Gastroesophageal sphincter (tissue), 4 donors: ENCODE data around the gene TEKT5. TPM values are rescaled to one million over a fixed set of nuclear protein-coding genes. Genes with fewer than 3 reads are reported as not detected.

ENCODE experiments used
- ATAC-seq: fragments of 150-250 bp; one replicate; pipeline ENCODE4 v1.9.1; 2016; ENCODE audit warnings: mild to moderate bottlenecking, moderate library complexity
- H3K27ac ChIP-seq, 4 donors: fragments of 200-600 bp; sonication (generic) in 3 of 4; 1 replicate in 3 of 4; 2 replicates in 1 of 4; pipeline ENCODE4 v1.5.1; 2016 to 2019
- H3K27me3 ChIP-seq: fragments of 200-600 bp; sonication (generic); one replicate; pipeline ENCODE4 v1.5.1; 2019
- H3K36me3 ChIP-seq, 2 donors: fragments of 200-600 bp; sonication (generic); one replicate each; pipeline ENCODE4 v1.5.1; 2019; ENCODE audit warnings: control low read depth in 1 of 2
- H3K4me1 ChIP-seq, 3 donors: fragments of 200-600 bp; sonication (generic); 1 replicate in 2 of 3; 2 replicates in 1 of 3; pipeline ENCODE4 v1.5.1; 2016 to 2019; ENCODE audit warnings: control low read depth in 2 of 3
- H3K4me3 ChIP-seq, 2 donors: fragments of 200-600 bp; sonication (generic); one replicate each; pipeline ENCODE4 v1.5.1; 2019; ENCODE audit warnings: mild to moderate bottlenecking in 1 of 2, moderate library complexity in 1 of 2
- H3K9me3 ChIP-seq, 3 donors: fragments of 200-600 bp; sonication (generic); one replicate each; pipeline ENCODE4 v1.5.1; 2017 to 2019; ENCODE audit warnings: control low read depth in 2 of 3
- CTCF ChIP-seq, 4 experiments: fragments of 200-600 bp in 2 of 4; fragments of 450-650 bp in 2 of 4; sonication (generic) in 1 of 4; IDR thresholded peaks; one replicate each; pipeline ENCODE4 v1.5.1; 2017 to 2019; ENCODE audit warnings: antibody characterized with exemption in 4 of 4, mild to moderate bottlenecking in 2 of 4, moderate library complexity in 2 of 4
- EP300 ChIP-seq: sonication (generic); formaldehyde crosslinking; IDR thresholded peaks from one replicate; pipeline ENCODE4 v1.6.1; 2017; ENCODE audit warnings: antibody characterized with exemption, mild to moderate bottlenecking
- POLR2A ChIP-seq, 2 donors: fragments of 450-650 bp; IDR thresholded peaks; one replicate each; pipeline ENCODE4 v1.6.1; 2017; ENCODE audit warnings: antibody characterized with exemption in 2 of 2, mild to moderate bottlenecking in 2 of 2, moderate library complexity in 1 of 2
- POLR2AphosphoS5 ChIP-seq: sonication (generic); formaldehyde crosslinking; IDR thresholded peaks from one replicate; pipeline ENCODE4 v1.6.1; 2017; ENCODE audit warnings: antibody characterized with exemption
- WGBS, 2 donors: methylation state at CpG; one replicate each; pipeline ENCODE4 v1.1.5; 2018; ENCODE audit warnings: low coverage in 1 of 2; 5-methylcytosine and 5-hydroxymethylcytosine counted together
- total RNA-seq, 4 donors: library from RNA; depleted of rRNA; stranded (reverse); fragments of >200 nt; gene quantifications; one replicate each; pipeline ENCODE4 v1.1.0, GENCODE V29; 2016

Gene TEKT5
- total RNA-seq, 4 donors from 2014 or later: 0.19 TPM; not detected in 3

- ATAC-seq: no peak
- whole genome bisulfite sequencing, 2 donors: 73 to 78% methylated on average over 8 to 9 of the region's 19 CpGs
- no peak overlapping the region for H3K4me3 ChIP-seq
- peaks cover 10% of the 10 kb centered on the region for H3K27me3 ChIP-seq
- H3K4me1 ChIP-seq: no peaks in the 10 kb centered on the region
- H3K9me3 ChIP-seq: no peaks in the 10 kb centered on the region
- H3K27ac ChIP-seq: no peak overlapping the region
- no peaks in the 10 kb centered on the region for H3K36me3 ChIP-seq
- TF ChIP-seq POLR2AphosphoS5 (no peak), POLR2A (IDR thresholded peaks at IDR 0.05) (no peak), EP300 (no peak), CTCF (IDR thresholded peaks at IDR 0.05) (no peak)
Observed at GRCh38 chr16:10729104-10730048, 34.6 kb upstream of the TEKT5 start.

- H3K4me1 ChIP-seq: no peaks in the 10 kb centered on the region
- H3K36me3 ChIP-seq: no peaks in the 10 kb centered on the region
- TF ChIP-seq EP300: no peak
- TF ChIP-seq POLR2AphosphoS5: no peak
- no peak for TF ChIP-seq CTCF (IDR thresholded peaks at IDR 0.05)
- no peak for TF ChIP-seq POLR2A (IDR thresholded peaks at IDR 0.05)
- H3K27me3 ChIP-seq: peaks cover 10% of the 10 kb centered on the region
- WGBS, 2 donors: 64 to 100% methylated on average over 1 to 6 of the region's 16 CpGs
- no peak overlapping the region for H3K4me3 ChIP-seq
- no peak for ATAC-seq
- no peak overlapping the region for H3K27ac ChIP-seq
- no peaks in the 10 kb centered on the region for H3K9me3 ChIP-seq
Observed at GRCh38 chr16:10728003-10728887, 33.5 kb upstream of the TEKT5 start.

GRCh38 chr16:10708969-10709368 is 14.2 kb upstream of the TEKT5 start:
- Histone ChIP-seq H3K9me3 (no peaks in the 10 kb centered on the region), H3K36me3 (no peaks in the 10 kb centered on the region), H3K4me3 (no peak overlapping the region), H3K27me3 (peaks cover 34% of the 10 kb centered on the region), H3K4me1 (no peaks in the 10 kb centered on the region), H3K27ac (no peak overlapping the region)
- no peak for ATAC-seq
- 70% methylated on average over 3 to 4 of the region's 4 CpGs for WGBS, 2 donors
- TF ChIP-seq CTCF (IDR thresholded peaks at IDR 0.05) (no peak), POLR2A (IDR thresholded peaks at IDR 0.05) (no peak)

GRCh38 chr16:10699756-10700155 is 5.0 kb upstream of the TEKT5 start:
- Histone ChIP-seq H3K4me1 (no peaks in the 10 kb centered on the region), H3K27me3 (peaks cover 5% of the 10 kb centered on the region), H3K4me3 (no peak overlapping the region), H3K27ac (no peak overlapping the region), H3K9me3 (no peaks in the 10 kb centered on the region), H3K36me3 (no peaks in the 10 kb centered on the region)
- WGBS, 2 donors: 57 to 100% methylated on average over 1 of the region's 1 CpG
- no peak for ATAC-seq
- TF ChIP-seq POLR2AphosphoS5 (no peak), CTCF (IDR thresholded peaks at IDR 0.05) (no peak), POLR2A (IDR thresholded peaks at IDR 0.05) (no peak), EP300 (no peak)
